HG02885 (cell line): ENCODE data around the gene IDH3B.

Experiments
- ATAC-seq: cut with Tn5 transposase; IDR thresholded peaks from one replicate; pipeline ENCODE4 v1.9.1; 2021; ENCODE audit warnings: mild to moderate bottlenecking; ENCODE audit not compliant: unreplicated experiment, poor library complexity

Gene IDH3B

DNA sequence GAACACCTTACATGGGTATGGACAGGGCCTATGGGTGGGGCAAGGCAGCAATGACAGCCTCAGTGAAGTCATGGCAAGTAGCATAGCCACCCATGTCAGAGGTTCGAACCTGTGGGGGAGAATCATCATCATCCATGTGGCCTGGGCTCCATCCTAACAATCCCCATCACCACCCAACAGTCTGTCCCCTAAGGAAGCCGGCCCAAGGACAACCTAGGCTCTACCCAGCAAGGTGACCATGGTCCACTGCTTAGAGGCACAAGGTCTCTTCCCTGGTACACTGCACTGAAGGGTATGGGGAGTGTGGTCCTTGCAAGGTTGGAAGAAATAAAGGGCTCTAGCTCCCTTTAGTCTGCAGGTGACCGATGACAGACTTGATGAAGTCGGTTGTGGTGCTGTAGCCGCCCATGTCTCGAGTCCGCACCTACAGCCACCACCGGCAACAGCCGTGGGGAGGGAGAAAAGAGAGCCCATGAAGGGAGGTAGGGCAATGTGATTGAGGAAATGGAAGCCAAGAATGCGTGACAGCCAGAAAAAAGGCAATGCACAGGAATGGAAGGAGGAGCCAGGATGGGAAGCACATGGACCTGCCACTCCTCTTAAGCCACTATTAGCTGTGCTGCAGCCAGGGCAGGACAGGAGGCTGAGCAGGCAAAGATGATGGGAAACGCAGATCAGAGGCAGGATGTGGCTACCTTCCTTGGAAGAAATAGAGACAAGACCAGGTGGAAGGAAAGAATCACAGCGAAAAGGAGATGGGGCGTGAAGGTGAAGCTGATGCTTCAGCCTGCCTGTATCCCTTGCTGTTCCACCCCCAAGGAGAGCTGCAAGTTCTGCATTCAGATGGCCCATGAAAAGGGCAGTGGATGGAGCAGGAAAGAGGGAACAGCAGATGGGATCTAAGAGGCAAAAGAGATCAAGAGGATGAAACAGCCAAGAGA lies 5.3 kb downstream of the IDH3B start:
- ATAC-seq, result no peak

- no peak for ATAC-seq
Measured at GRCh38 chr20:2657674-2658073, 6.3 kb downstream of the IDH3B start.

DNA sequence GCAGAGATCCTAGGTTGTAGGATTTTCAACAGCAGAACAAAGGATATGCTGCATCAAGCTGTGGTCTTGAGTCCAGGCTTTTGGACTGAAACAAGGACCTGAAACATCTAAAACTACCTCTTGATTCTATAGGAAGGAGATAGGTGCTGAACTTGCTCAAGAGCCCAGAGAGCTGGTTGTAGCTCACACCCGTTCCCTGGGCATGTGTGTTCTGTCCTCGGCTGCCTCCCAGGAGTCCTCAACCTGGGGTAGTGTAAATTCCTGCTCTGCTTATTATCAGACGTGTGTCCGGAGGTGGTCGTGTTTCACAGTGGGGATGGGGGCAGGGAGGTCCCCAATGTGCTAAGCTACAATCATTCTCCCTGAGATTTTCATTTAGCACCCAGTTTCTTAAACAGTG lies 6.8 kb downstream of the IDH3B start:
- no peak for ATAC-seq

DNA sequence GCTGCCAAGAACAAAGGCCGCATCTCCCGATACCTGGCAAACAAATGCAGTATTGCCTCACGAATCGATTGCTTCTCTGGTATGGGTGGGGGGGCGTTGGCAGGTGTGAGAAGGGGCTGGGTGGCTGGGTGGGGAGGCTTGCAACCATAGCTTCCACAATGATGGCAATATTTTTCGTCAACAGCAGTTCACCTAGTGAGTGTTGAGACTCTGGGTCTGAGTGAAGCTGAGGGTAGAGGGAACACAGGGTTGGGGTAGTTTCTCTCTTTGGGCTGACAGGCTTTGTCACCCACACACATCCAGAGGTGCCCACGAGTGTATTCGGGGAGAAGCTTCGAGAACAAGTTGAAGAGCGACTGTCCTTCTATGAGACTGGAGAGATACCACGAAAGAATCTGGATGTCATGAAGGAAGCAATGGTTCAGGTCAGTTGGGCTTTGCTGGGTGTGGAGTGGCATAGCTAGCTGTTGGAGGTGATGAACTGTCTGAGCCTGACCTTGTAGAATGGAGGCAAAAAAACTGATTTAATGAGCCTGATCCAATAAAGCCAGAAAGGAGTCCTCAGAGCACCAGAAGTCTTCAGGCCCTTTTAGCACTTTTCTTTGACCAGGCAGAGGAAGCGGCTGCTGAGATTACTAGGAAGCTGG lies 7.4 kb downstream of the IDH3B start:
- ATAC-seq, result no peak

GRCh38 chr20:2655331-2656116 lies 8.5 kb downstream of the IDH3B start:
- ATAC-seq, result no peak

DNA sequence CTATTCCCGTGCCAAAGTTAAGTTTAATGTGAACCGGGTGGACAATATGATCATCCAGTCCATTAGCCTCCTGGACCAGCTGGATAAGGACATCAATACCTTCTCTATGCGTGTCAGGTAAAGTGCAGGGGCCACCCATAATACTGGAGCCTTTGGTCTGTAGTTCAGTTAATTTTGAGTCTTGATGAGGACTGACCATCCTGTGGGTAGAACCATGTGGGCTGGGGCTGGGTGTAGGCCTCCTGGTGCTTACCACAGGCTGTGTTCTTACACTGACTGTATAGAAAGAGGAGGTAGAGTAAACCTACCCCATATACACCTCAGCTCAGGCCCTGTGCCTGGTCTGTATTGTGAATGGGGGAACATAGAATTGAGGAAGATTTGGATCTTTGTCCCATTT lies 9.2 kb downstream of the IDH3B start:
- ATAC-seq, result no peak

DNA sequence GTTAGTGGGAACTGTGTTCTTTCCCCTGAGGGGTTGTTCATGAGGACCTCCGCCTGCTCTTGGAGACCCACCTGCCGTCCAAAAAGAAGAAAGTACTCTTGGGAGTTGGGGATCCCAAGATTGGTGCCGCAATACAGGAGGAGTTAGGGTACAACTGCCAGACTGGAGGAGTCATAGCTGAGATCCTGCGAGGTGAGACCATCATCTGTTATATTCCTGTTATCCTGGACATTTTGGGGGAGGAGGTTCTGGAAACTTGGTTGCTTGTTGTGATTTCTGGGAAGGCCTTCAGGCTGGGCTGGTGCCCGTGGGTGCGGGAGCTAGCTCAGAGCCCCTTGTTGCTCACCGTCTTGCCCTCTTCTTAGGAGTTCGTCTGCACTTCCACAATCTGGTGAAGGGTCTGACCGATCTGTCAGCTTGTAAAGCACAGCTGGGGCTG lies 9.6 kb downstream of the IDH3B start:
- ATAC-seq, result no peak

- no peak for ATAC-seq
Measured at GRCh38 chr20:2653556-2654383, 10.2 kb downstream of the IDH3B start.

DNA sequence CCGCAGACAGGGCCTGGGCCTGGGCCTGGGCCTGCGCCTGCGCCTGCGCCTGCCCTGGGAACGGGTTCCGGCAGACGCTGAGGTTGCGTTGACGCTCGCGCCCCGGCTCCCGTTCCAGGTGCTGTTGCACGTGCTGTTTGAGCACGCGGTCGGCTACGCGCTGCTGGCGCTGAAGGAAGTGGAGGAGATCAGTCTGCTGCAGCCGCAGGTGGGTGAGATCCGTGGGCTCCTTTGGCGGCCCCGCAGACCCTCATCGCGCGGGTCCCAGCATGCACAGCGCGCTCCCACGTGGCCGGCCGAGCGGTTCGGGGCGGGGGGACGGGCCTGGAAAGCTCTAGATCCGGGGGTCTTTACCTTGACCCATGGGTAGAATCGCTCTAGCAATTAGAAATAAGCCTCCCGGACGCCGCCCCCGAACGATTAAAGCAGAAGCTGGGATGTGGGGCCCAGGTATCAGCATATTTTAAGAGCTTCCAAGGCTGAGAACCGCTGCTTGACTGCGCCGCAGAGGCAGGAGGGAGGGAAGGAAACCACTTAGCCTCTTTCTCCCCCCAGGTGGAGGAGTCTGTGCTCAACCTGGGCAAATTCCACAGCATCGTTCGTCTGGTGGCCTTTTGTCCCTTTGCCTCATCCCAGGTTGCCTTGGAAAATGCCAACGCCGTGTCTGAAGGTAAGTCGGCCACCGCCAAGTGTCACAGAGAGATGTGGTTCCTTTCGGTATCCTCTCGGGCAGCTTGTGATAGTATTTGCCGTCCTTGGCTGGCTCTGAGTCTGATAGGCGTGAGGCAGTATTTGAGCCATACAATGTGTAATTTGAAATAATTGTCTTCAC lies 11.1 kb downstream of the IDH3B start:
- peak; percentile 51 for ATAC-seq

- ATAC-seq, result peak; percentile 84
Measured at GRCh38 chr20:2651772-2652723, 12.0 kb downstream of the IDH3B start, which contains the start of gene NOP56. NOP56 (plus strand) TSS chr20:2652632; CDS start chr20:2652661, 29 bp downstream.

DNA sequence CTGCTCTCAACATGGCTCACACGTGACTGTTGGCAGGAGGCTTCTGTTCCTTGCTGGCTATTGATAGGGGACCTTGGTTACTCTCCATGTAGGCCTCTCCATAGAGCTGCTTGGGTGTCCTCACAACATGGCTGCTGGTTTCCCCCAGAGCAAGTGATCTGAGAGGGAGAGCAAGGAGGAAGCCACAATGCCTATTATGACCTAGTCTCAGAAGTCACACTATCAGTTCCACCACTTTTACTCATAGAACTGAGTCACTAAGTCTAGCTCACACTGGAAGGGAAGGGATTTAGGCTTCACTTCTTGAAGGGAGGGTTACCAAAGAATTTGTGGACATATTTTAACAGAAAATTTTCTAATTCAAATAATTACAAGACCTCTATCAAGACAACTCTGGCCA lies 20.3 kb downstream of the IDH3B start:
- ATAC-seq, result no peak

DNA sequence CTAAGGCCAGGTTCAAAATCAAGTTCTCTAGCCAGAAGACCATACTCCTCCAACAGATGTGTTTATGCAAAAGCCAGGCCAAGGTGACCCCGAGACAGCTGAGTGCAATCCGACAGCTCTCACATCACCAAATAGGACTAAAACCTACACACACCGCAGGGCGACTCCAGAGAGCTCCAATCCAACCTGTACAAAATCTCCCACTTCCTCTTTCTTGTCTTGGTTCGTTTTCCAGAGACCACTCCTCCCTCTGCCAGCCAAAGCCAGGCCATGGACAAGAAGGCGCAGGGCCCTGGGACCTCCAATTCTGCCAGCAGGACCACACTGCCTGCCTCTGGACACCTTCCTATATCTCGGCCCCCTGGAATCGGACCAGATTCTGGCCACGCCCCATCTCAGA lies 23.1 kb downstream of the IDH3B start:
- no peak for ATAC-seq

DNA sequence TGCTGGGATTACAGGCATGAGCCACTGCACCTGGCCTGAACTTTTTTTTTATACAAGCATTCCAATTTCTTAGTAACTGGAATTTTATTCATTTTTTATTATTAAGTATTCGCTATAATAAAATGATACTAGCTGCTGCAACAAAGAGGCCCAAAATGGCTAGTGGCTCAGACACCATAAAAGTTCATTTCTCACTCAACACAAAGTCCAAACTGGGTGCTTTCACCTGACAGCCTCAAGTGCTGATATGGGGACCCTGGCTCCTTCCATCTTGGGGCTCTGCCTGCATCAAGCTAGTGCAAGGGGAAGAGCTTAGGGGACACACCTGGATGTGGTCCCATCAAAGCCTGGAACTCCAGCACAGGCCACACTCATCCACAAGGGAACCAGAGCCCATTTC lies 23.8 kb downstream of the IDH3B start:
- ATAC-seq, result no peak

DNA sequence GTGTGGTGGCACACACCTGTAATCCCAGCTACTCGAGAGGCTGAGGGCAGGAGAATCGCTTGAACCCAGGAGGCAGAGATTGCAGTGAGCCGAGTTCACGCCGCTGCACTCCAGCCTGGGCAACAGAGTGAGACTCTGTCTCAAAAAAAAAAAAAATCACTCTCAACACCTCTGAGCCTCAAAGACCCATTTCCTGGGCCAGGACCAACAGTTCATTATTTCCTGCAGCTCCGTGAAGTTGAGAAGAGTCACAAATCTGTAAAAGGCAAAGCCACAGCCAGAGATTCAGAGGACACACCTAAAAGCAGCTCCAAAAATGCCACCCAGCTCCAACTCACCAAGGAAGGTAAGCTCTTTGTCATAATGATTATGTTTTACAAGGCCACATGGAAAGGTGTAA lies 26.8 kb downstream of the IDH3B start:
- no peak for ATAC-seq

DNA sequence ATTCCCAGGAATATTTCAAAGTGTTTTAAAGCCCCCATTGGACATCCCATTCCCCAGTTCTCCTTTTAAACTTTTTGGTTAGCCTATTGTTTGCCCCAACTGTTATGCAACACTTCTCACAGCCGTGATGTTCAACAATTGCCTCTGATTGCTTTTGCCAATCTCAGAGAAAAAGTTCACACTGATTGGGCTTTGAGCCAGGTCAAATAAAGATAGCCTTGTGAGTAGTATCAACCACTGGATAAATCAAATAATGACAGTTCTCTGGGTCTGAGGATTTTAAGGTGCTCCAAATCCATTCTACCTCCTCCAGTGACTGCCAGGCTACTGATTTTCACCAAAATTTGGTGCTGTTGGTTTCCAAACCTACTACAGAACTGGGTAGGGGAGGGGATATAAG lies 30.6 kb downstream of the IDH3B start:
- no peak for ATAC-seq

DNA sequence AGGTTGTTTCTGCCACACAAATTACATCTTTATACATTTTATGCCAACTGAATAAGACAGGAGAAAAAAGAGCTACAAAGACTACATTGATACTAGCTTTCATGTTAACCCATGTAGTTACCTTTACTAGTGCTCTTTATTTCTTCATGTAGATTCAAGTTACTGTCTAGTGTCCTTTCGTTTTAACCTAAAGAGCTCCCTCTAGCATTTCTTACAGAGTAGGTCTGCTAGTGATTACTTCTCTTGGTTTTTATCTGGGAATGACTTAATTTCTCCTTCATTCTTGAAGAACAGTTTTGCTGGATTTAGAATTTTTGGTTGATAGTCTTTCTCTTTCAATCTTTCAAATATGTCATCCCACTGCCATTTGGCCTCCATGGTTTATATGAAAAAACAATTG lies 32.8 kb downstream of the IDH3B start:
- ATAC-seq, result no peak

DNA sequence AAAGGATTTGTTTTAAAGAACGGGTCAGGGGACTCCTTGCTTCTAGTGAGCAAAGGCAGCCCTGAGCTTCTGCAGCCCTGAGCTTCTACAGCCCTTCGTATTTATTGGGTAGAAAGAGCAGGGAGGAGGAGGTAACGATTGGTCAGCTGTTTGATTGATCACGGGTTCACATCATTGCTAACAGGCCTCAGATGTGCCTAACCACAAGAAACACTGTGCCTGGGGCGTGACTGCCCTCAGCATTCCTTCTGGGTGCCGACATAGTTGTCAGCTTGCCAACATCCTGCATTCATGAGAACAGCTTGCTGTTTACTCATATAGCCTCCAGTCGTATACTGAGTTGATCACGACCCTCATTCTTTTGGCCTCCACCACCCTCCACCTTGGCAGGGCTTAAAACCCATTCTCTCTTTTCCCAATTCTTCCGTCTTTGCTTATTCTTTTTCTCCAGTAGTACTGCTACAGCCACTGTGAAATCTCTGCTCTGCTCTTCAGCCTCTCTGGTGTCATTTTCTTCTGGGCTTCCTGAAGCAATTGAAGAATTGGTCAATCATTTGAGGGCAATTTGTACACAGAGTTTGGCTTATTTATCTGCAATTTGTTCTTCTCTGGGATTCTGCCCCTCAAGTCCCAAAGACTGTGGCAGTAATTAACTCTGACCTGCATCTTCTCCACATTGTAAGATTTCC lies 37.0 kb downstream of the IDH3B start:
- ATAC-seq, result no peak
